Adipocyte (in vitro differentiated cells): ENCODE data around the gene ALOXE3.

Experiments
- DNase-seq: peaks from one replicate; pipeline ENCODE4 v3.0.0-alpha.2; 2015; ENCODE audit warnings: low read depth
- H3K27me3 ChIP-seq: replicated peaks from 2 replicates; pipeline ENCODE4 v1.7.0; 2013; ENCODE audit warnings: mild to moderate bottlenecking, low read length, moderate library complexity; ENCODE audit not compliant: control insufficient read depth, insufficient read depth
- H3K36me3 ChIP-seq: 2 replicates; pipeline ENCODE4 v1.7.0; 2013; ENCODE audit warnings: low read length, mild to moderate bottlenecking, moderate library complexity; ENCODE audit not compliant: control insufficient read depth, insufficient read depth, severe bottlenecking
- H3K4me1 ChIP-seq: 2 replicates; pipeline ENCODE4 v1.7.0; 2013; ENCODE audit warnings: mild to moderate bottlenecking, low read length, moderate library complexity; ENCODE audit not compliant: control insufficient read depth, insufficient read depth
- H3K4me3 ChIP-seq: 2 replicates; pipeline ENCODE4 v1.7.0; 2013; ENCODE audit warnings: mild to moderate bottlenecking, low read length, moderate library complexity
- H3K9ac ChIP-seq: 2 replicates; pipeline ENCODE4 v1.7.0; 2013; ENCODE audit warnings: mild to moderate bottlenecking, low read length, moderate library complexity
- H3K9me3 ChIP-seq: 2 replicates; pipeline ENCODE4 v1.7.0; 2013; ENCODE audit warnings: mild to moderate bottlenecking, low read length, moderate library complexity; ENCODE audit not compliant: control insufficient read depth

The ALOXE3 gene

GRCh38 chr17:8124350-8125153 is 6.2 kb upstream of the ALOXE3 start:
- no peaks in the 10 kb centered on the region for H3K9me3 ChIP-seq
- DNase-seq = peak; percentile 60
- H3K4me1 ChIP-seq = peaks cover 48% of the 10 kb centered on the region
- H3K9ac ChIP-seq = no peak overlapping the region
- peak overlapping the region; percentile 78 for H3K4me3 ChIP-seq
- peaks cover 10% of the 10 kb centered on the region for H3K27me3 ChIP-seq
- H3K36me3 ChIP-seq = no peaks in the 10 kb centered on the region

GRCh38 chr17:8123695-8124349 is 5.5 kb upstream of the ALOXE3 start, which contains the start of gene HES7:
Gene HES7 (minus strand): TSS chr17:8124106. CDS start chr17:8124084, 22 bp downstream.
- H3K36me3 ChIP-seq = no peaks in the 10 kb centered on the region
- peaks cover 10% of the 10 kb centered on the region for H3K27me3 ChIP-seq
- no peaks in the 10 kb centered on the region for H3K9me3 ChIP-seq
- H3K4me3 ChIP-seq = peak within 1 kb of the TSS; percentile 78
- peaks cover 48% of the 10 kb centered on the region for H3K4me1 ChIP-seq
- DNase-seq = peak; percentile 53
- peak within 1 kb of the TSS; percentile 18 for H3K9ac ChIP-seq

GRCh38 chr17:8122924-8123694 is 4.8 kb upstream of the ALOXE3 start:
- peak; percentile 62 for DNase-seq
- peaks cover 10% of the 10 kb centered on the region for H3K27me3 ChIP-seq

GRCh38 chr17:8122422-8122923 is 4.2 kb upstream of the ALOXE3 start:
- Histone ChIP-seq H3K4me3 (peak overlapping the region; percentile 78), H3K9ac (no peak overlapping the region), H3K9me3 (no peaks in the 10 kb centered on the region), H3K4me1 (peaks cover 56% of the 10 kb centered on the region), H3K27me3 (peaks cover 10% of the 10 kb centered on the region), H3K36me3 (no peaks in the 10 kb centered on the region)
- DNase-seq = peak; percentile 77

More at GRCh38 chr17:8122924-8123694, 4.8 kb upstream of the ALOXE3 start:
- Histone ChIP-seq H3K9me3 (no peaks in the 10 kb centered on the region), H3K4me3 (peak overlapping the region; percentile 78), H3K36me3 (no peaks in the 10 kb centered on the region), H3K9ac (peak overlapping the region; percentile 18), H3K4me1 (peaks cover 54% of the 10 kb centered on the region)

GRCh38 chr17:8121681-8122421 is 3.5 kb upstream of the ALOXE3 start:
- peaks cover 11% of the 10 kb centered on the region for H3K27me3 ChIP-seq
- peak; percentile 82 for DNase-seq
- peaks cover 52% of the 10 kb centered on the region for H3K4me1 ChIP-seq
- H3K4me3 ChIP-seq = peak overlapping the region; percentile 78
- no peaks in the 10 kb centered on the region for H3K9me3 ChIP-seq
- no peaks in the 10 kb centered on the region for H3K36me3 ChIP-seq
- no peak overlapping the region for H3K9ac ChIP-seq

GRCh38 chr17:8121407-8121680 is 3.0 kb upstream of the ALOXE3 start:
- no peaks in the 10 kb centered on the region for H3K9me3 ChIP-seq
- peak overlapping the region; percentile 78 for H3K4me3 ChIP-seq
- peaks cover 16% of the 10 kb centered on the region for H3K27me3 ChIP-seq
- no peak overlapping the region for H3K9ac ChIP-seq
- H3K36me3 ChIP-seq = no peaks in the 10 kb centered on the region
- H3K4me1 ChIP-seq = peaks cover 49% of the 10 kb centered on the region
- no peak for DNase-seq

GRCh38 chr17:8120520-8121406 is 2.4 kb upstream of the ALOXE3 start:
- Histone ChIP-seq H3K9me3 (no peaks in the 10 kb centered on the region), H3K9ac (peak overlapping the region; percentile 32), H3K4me3 (peak overlapping the region; percentile 76), H3K36me3 (no peaks in the 10 kb centered on the region), H3K27me3 (peaks cover 22% of the 10 kb centered on the region), H3K4me1 (peaks cover 44% of the 10 kb centered on the region)
- DNase-seq = peak; percentile 80

GRCh38 chr17:8119581-8120519 is 1.5 kb upstream of the ALOXE3 start:
- Histone ChIP-seq H3K4me1 (peaks cover 37% of the 10 kb centered on the region), H3K4me3 (peak overlapping the region; percentile 84), H3K9ac (peak overlapping the region; percentile 71), H3K27me3 (peaks cover 26% of the 10 kb centered on the region), H3K9me3 (no peaks in the 10 kb centered on the region), H3K36me3 (no peaks in the 10 kb centered on the region)
- peak; percentile 96 for DNase-seq

GRCh38 chr17:8118769-8119580 is 661 bp upstream of the ALOXE3 start:
- H3K36me3 ChIP-seq = no peaks in the 10 kb centered on the region
- H3K9ac ChIP-seq = peak overlapping the region; percentile 71
- H3K4me1 ChIP-seq = peaks cover 28% of the 10 kb centered on the region
- H3K27me3 ChIP-seq = peaks cover 28% of the 10 kb centered on the region
- H3K4me3 ChIP-seq = peak overlapping the region; percentile 84
- H3K9me3 ChIP-seq = no peaks in the 10 kb centered on the region
- peak; percentile 95 for DNase-seq
